ENCODE data around the gene RFXAP.

DNA sequence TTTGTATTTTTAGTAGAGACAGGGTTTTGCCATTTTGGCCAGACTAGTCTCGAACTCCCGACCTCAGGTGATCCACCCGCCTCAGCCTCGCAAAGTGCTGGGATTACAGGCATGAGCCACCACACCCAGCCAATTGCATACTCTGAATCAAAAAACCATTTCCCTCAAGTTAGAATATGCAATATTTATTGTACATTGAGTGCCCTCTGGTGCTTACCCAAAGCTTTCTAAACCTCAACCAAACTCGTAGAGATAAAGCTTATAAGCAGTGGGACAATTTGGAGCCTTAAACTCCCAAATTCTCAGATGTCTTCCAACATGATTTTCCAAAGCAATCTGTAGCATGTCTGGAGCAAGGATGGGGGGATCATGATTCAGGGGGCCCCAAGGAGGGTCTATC, 22.4 kb downstream of the RFXAP start:
- TF ChIP-seq POLR2AphosphoS5 (IDR thresholded peaks at IDR 0.05; ENCODE audit: borderline replicate concordance, low read depth, low read length) = peak; percentile 32; the same call in 1 of the 2 replicates
- no peak for TF ChIP-seq EZH2 (IDR thresholded peaks at IDR 0.05)
- TF ChIP-seq FOXP2 (optimal IDR thresholded peaks at IDR 0.05; ENCODE audit: control extremely low read depth, extremely low read length, insufficient read depth) = no peak
